Neural progenitor cell (in vitro differentiated cells): ENCODE data around the gene FAM47C. TPM values are rescaled to one million over a fixed set of nuclear protein-coding genes. Genes with fewer than 3 reads are reported as not detected.
"Not testable (repeated sequence)": the region's sequence is repeated elsewhere in the genome, so short reads cannot be mapped to it uniquely, and the experiment has no call there.

Experiments used
- DNase-seq: peaks from one replicate; pipeline ENCODE4 v3.0.0-alpha.2; 2016; ENCODE audit warnings: low spot score
- H2AFZ ChIP-seq: fragments of 200-600 bp; sonication (generic); replicated peaks from 2 replicates; pipeline ENCODE4 v1.6.1; 2016; ENCODE audit warnings: antibody characterized with exemption
- H3F3A ChIP-seq: fragments of 200-600 bp; sonication (generic); 2 replicates; pipeline ENCODE4 v1.6.1; 2016; ENCODE audit warnings: antibody characterized with exemption, low read depth
- H3K27ac ChIP-seq: fragments of 200-600 bp; sonication (generic); 2 replicates; pipeline ENCODE4 v1.5.1; 2016; ENCODE audit warnings: mild to moderate bottlenecking
- H3K27me3 ChIP-seq: fragments of 200-600 bp; sonication (generic); 2 replicates; pipeline ENCODE4 v1.6.1; 2016; ENCODE audit warnings: mild to moderate bottlenecking, moderate library complexity
- H3K36me3 ChIP-seq: fragments of 200-600 bp; sonication (generic); 2 replicates; pipeline ENCODE4 v1.5.1; 2016
- H3K4me1 ChIP-seq: fragments of 200-600 bp; sonication (generic); 2 replicates; pipeline ENCODE4 v1.6.1; 2016; ENCODE audit warnings: mixed run types
- H3K4me2 ChIP-seq: fragments of 200-600 bp; sonication (generic); 2 replicates; pipeline ENCODE4 v1.6.1; 2016
- H3K4me3 ChIP-seq: fragments of 200-600 bp; sonication (generic); 2 replicates; pipeline ENCODE4 v1.5.1; 2016
- H3K79me2 ChIP-seq: fragments of 200-600 bp; sonication (generic); 2 replicates; pipeline ENCODE4 v1.6.1; 2016; ENCODE audit warnings: low read depth
- H3K9ac ChIP-seq: fragments of 200-600 bp; sonication (generic); 2 replicates; pipeline ENCODE4 v1.6.1; 2016
- H3K9me3 ChIP-seq: fragments of 200-600 bp; sonication (generic); 2 replicates; pipeline ENCODE4 v1.5.1; 2016; ENCODE audit warnings: low read depth
- H4K20me1 ChIP-seq: fragments of 200-600 bp; sonication (generic); 2 replicates; pipeline ENCODE4 v1.6.1; 2016; ENCODE audit warnings: low read depth
- H3K27ac Mint-ChIP-seq: 3 replicates; pipeline ENCODE4 v1.8.0; 2021; ENCODE audit warnings: mixed read lengths
- H3K27me3 Mint-ChIP-seq: 2 replicates; pipeline ENCODE4 v1.8.0; 2022; ENCODE audit warnings: low read depth, mild to moderate bottlenecking, inconsistent platforms, moderate library complexity, mixed read lengths; ENCODE audit not compliant: insufficient read depth
- H3K36me3 Mint-ChIP-seq: 3 replicates; pipeline ENCODE4 v1.8.0; 2021; ENCODE audit warnings: mixed read lengths
- H3K4me1 Mint-ChIP-seq: 3 replicates; pipeline ENCODE4 v1.8.0; 2021; ENCODE audit warnings: mixed read lengths
- H3K4me3 Mint-ChIP-seq: 3 replicates; pipeline ENCODE4 v1.8.0; 2021; ENCODE audit warnings: mild to moderate bottlenecking, moderate library complexity, mixed read lengths
- H3K9me3 Mint-ChIP-seq: 3 replicates; pipeline ENCODE4 v1.8.0; 2020; ENCODE audit warnings: mixed read lengths
- CTCF ChIP-seq: fragments of 200-600 bp; sonication (generic); IDR thresholded peaks from 2 replicates; pipeline ENCODE4 v1.5.1; 2017; ENCODE audit warnings: antibody characterized with exemption, mild to moderate bottlenecking
- EZH2 ChIP-seq: fragments of 200-600 bp; sonication (generic); IDR thresholded peaks from 2 replicates; pipeline ENCODE4 v1.6.1; 2017; ENCODE audit warnings: antibody characterized with exemption, mild to moderate bottlenecking, moderate library complexity
- EZH2phosphoT487 ChIP-seq: fragments of 200-600 bp; sonication (generic); IDR thresholded peaks from 2 replicates; pipeline ENCODE4 v1.6.1; 2017; ENCODE audit warnings: antibody characterized with exemption
- total RNA-seq: library from RNA; depleted of rRNA; stranded (reverse); fragments of >200 nt; gene quantifications from 2 replicates; pipeline ENCODE4 v1.2.3, GENCODE V29; 2015; ENCODE audit warnings: low replicate concordance

Gene FAM47C
- not detected in 2 replicates for total RNA-seq

- H3K4me1 Mint-ChIP-seq, H3K36me3 ChIP-seq, H3K4me3 Mint-ChIP-seq, H4K20me1 ChIP-seq, H3K79me2 ChIP-seq, H3K27me3 Mint-ChIP-seq, H3K9ac ChIP-seq, H3K9me3 ChIP-seq, H3K4me1 ChIP-seq, H3K27ac Mint-ChIP-seq, H3K27me3 ChIP-seq, H3K4me2 ChIP-seq, H3K36me3 Mint-ChIP-seq, H3F3A ChIP-seq, H3K4me3 ChIP-seq, DNase-seq, H2AFZ ChIP-seq, H3K27ac ChIP-seq, H3K9me3 Mint-ChIP-seq: not testable (repeated sequence)
These were observed at the start of gene FAM47C for GRCh38 chrX:37008182-37008581. Gene FAM47C, plus strand, starts transcription at chrX:37008366. Its CDS starts 45 bp downstream, at chrX:37008411.

- Histone ChIP-seq H3K36me3 (no peaks in the 10 kb centered on the region), H2AFZ (no peak overlapping the region), H3K9me3 (no peaks in the 10 kb centered on the region), H3K9ac (no peak overlapping the region), H3K4me2 (no peak overlapping the region), H4K20me1 (no peaks in the 10 kb centered on the region), H3K4me1 (peaks cover 8% of the 10 kb centered on the region), H3K79me2 (peaks cover 4% of the 10 kb centered on the region), H3K27me3 (peaks cover 29% of the 10 kb centered on the region), H3K4me3 (no peak overlapping the region), H3F3A (peaks cover 12% of the 10 kb centered on the region), H3K27ac (no peak overlapping the region)
- no peak for TF ChIP-seq EZH2phosphoT487
- peak; percentile 54 for TF ChIP-seq CTCF
- H3K9me3 Mint-ChIP-seq = peaks cover 6% of the 10 kb centered on the region
- H3K27me3 Mint-ChIP-seq = peaks cover 30% of the 10 kb centered on the region
- DNase-seq = peak; percentile 23
- peaks cover 6% of the 10 kb centered on the region for H3K4me1 Mint-ChIP-seq
- H3K27ac Mint-ChIP-seq = no peak overlapping the region
- H3K4me3 Mint-ChIP-seq = no peak overlapping the region
- no peaks in the 10 kb centered on the region for H3K36me3 Mint-ChIP-seq
These were observed 46.6 kb upstream of the FAM47C start for GRCh38 chrX:36961590-36961989.

- Mint-ChIP-seq H3K27ac (no peak overlapping the region), H3K4me3 (peak overlapping the region; percentile 70), H3K9me3 (peaks cover 6% of the 10 kb centered on the region), H3K4me1 (peaks cover 4% of the 10 kb centered on the region), H3K36me3 (no peaks in the 10 kb centered on the region), H3K27me3 (peaks cover 22% of the 10 kb centered on the region)
- H4K20me1 ChIP-seq = no peaks in the 10 kb centered on the region
- H3K27ac ChIP-seq = no peak overlapping the region
- H3K4me3 ChIP-seq = peak overlapping the region; percentile 42
- no peaks in the 10 kb centered on the region for H3K36me3 ChIP-seq
- TF ChIP-seq EZH2 (no peak), CTCF (no peak), EZH2phosphoT487 (peak; percentile 27)
- H3F3A ChIP-seq = peaks cover 8% of the 10 kb centered on the region
- DNase-seq = no peak
- H3K4me2 ChIP-seq = peak overlapping the region; percentile 70
- peaks cover 6% of the 10 kb centered on the region for H3K4me1 ChIP-seq
- H3K79me2 ChIP-seq = peaks cover 4% of the 10 kb centered on the region
- H3K27me3 ChIP-seq = peaks cover 27% of the 10 kb centered on the region
- no peak overlapping the region for H3K9ac ChIP-seq
- H3K9me3 ChIP-seq = no peaks in the 10 kb centered on the region
- no peak overlapping the region for H2AFZ ChIP-seq
These were observed 44.9 kb upstream of the FAM47C start for GRCh38 chrX:36963069-36963808.

GRCh38 chrX:36963852-36964251, 44.3 kb upstream of the FAM47C start:
- DNase-seq = peak; percentile 15
- H3K9me3 Mint-ChIP-seq = peaks cover 3% of the 10 kb centered on the region
- H3K4me2 ChIP-seq = peak overlapping the region; percentile 70
- no peaks in the 10 kb centered on the region for H3K4me1 ChIP-seq
- no peaks in the 10 kb centered on the region for H3K9me3 ChIP-seq
- no peak overlapping the region for H3K4me3 Mint-ChIP-seq
- TF ChIP-seq CTCF (no peak), EZH2phosphoT487 (no peak), EZH2 (no peak)
- no peaks in the 10 kb centered on the region for H3K4me1 Mint-ChIP-seq
- peak overlapping the region; percentile 42 for H3K4me3 ChIP-seq
- peaks cover 2% of the 10 kb centered on the region for H3F3A ChIP-seq
- H2AFZ ChIP-seq = no peak overlapping the region
- H3K36me3 Mint-ChIP-seq = no peaks in the 10 kb centered on the region
- H3K9ac ChIP-seq = no peak overlapping the region
- peaks cover 20% of the 10 kb centered on the region for H3K27me3 ChIP-seq
- H3K27ac ChIP-seq = no peak overlapping the region
- no peaks in the 10 kb centered on the region for H4K20me1 ChIP-seq
- H3K79me2 ChIP-seq = peaks cover 4% of the 10 kb centered on the region
- H3K36me3 ChIP-seq = no peaks in the 10 kb centered on the region
- H3K27ac Mint-ChIP-seq = no peak overlapping the region
- H3K27me3 Mint-ChIP-seq = peaks cover 19% of the 10 kb centered on the region
